Neural cell (in vitro differentiated cells): ENCODE data around the gene AQP5. TPM values are rescaled to one million over a fixed set of nuclear protein-coding genes. Genes with fewer than 3 reads are reported as not detected.

Experiments used
- H2AFZ ChIP-seq: fragments of 200-600, 300-800 bp; sonication (generic), shearing (Covaris generic); 2 replicates; pipeline ENCODE4 v1.6.0; 2014; ENCODE audit warnings: low read depth, mild to moderate bottlenecking, antibody characterized with exemption, low read length, moderate library complexity
- H3F3A ChIP-seq: fragments of 200-600 bp; shearing (Covaris generic); 2 replicates; pipeline ENCODE4 v1.6.1; 2016; ENCODE audit warnings: mild to moderate bottlenecking, moderate library complexity, mixed read lengths, antibody characterized with exemption, low read length; ENCODE audit not compliant: insufficient read depth, poor library complexity, severe bottlenecking
- H3K27ac ChIP-seq: fragments of 200-600, 300-800 bp; sonication (generic), shearing (Covaris generic); 2 replicates; pipeline ENCODE4 v1.5.1; 2014; ENCODE audit warnings: mild to moderate bottlenecking, low read length, moderate library complexity
- H3K27me3 ChIP-seq: fragments of 300-800, 200-600 bp; sonication (generic), shearing (Covaris generic); 2 replicates; pipeline ENCODE4 v1.6.0; 2014; ENCODE audit warnings: mild to moderate bottlenecking, low read depth, low read length, moderate library complexity; ENCODE audit not compliant: insufficient read depth
- H3K36me3 ChIP-seq: fragments of 300-800, 200-600 bp; sonication (generic), shearing (Covaris generic); 2 replicates; pipeline ENCODE4 v1.5.1; 2014; ENCODE audit warnings: mild to moderate bottlenecking, antibody characterized with exemption, low read length, moderate library complexity; ENCODE audit not compliant: insufficient read depth
- H3K4me2 ChIP-seq: fragments of 300-800, 200-600 bp; sonication (generic), shearing (Covaris generic); 2 replicates; pipeline ENCODE4 v1.6.0; 2014; ENCODE audit warnings: mild to moderate bottlenecking, low read length
- H3K4me3 ChIP-seq: fragments of 300-800, 200-600 bp; sonication (generic), shearing (Covaris generic); 2 replicates; pipeline ENCODE4 v1.5.1; 2014; ENCODE audit warnings: mild to moderate bottlenecking, low read length, moderate library complexity
- H3K79me2 ChIP-seq: fragments of 200-600 bp; shearing (Covaris generic); replicated peaks from 2 replicates; pipeline ENCODE4 v1.6.0; 2014; ENCODE audit warnings: mild to moderate bottlenecking, low read length, moderate library complexity; ENCODE audit not compliant: insufficient read depth
- H3K9ac ChIP-seq: fragments of 300-800, 200-600 bp; sonication (generic), shearing (Covaris generic); 2 replicates; pipeline ENCODE4 v1.6.1; 2016; ENCODE audit warnings: mild to moderate bottlenecking, low read length, mixed read lengths
- H3K9me2 ChIP-seq: fragments of 200-600 bp; shearing (Covaris generic); 2 replicates; pipeline ENCODE4 v1.6.1; 2016; ENCODE audit warnings: mild to moderate bottlenecking, low read length, mixed read lengths; ENCODE audit not compliant: insufficient read depth
- H3K9me3 ChIP-seq: fragments of 200-600, 300-800 bp; sonication (generic), shearing (Covaris generic); 2 replicates; pipeline ENCODE4 v1.6.1; 2016; ENCODE audit warnings: mild to moderate bottlenecking, mixed run types, low read length, moderate library complexity, mixed read lengths
- H4K20me1 ChIP-seq: fragments of 200-600 bp; shearing (Covaris generic); 2 replicates; pipeline ENCODE4 v1.6.1; 2016; ENCODE audit warnings: mild to moderate bottlenecking, mixed run types; ENCODE audit not compliant: insufficient read depth
- CTCF ChIP-seq: fragments of 450-650 bp; IDR thresholded peaks from 2 replicates; pipeline ENCODE4 v1.5.1; 2014; ENCODE audit warnings: antibody characterized with exemption, mild to moderate bottlenecking, moderate library complexity; ENCODE audit not compliant: poor library complexity, severe bottlenecking
- EP300 ChIP-seq: fragments of 450-650 bp; conservative IDR thresholded peaks from 2 replicates; pipeline ENCODE4 v1.6.1; 2014; ENCODE audit warnings: antibody characterized with exemption, mild to moderate bottlenecking, moderate library complexity; ENCODE audit not compliant: poor library complexity, severe bottlenecking
- EZH2 ChIP-seq: fragments of 200-600, 300-800 bp; shearing (Covaris generic), sonication (generic); IDR thresholded peaks from 2 replicates; pipeline ENCODE4 v1.6.1; 2014; ENCODE audit warnings: antibody characterized with exemption, low read length, borderline replicate concordance, mild to moderate bottlenecking; ENCODE audit not compliant: insufficient read depth, poor library complexity, severe bottlenecking
- MXI1 ChIP-seq: fragments of 450-650 bp; conservative IDR thresholded peaks from 2 replicates; pipeline ENCODE4 v1.6.1; 2014; ENCODE audit warnings: antibody characterized with exemption, mild to moderate bottlenecking; ENCODE audit not compliant: poor library complexity, severe bottlenecking
- POLR2AphosphoS5 ChIP-seq: IDR thresholded peaks from 2 replicates; pipeline ENCODE4 v1.6.1; 2012
- RAD21 ChIP-seq: fragments of 450-650 bp; conservative IDR thresholded peaks from 2 replicates; pipeline ENCODE4 v1.6.1; 2014; ENCODE audit warnings: antibody characterized with exemption, mild to moderate bottlenecking, moderate library complexity
- REST ChIP-seq: IDR thresholded peaks from 2 replicates; pipeline ENCODE4 v1.6.1; 2012; ENCODE audit warnings: borderline replicate concordance
- SMC3 ChIP-seq: fragments of 450-650 bp; conservative IDR thresholded peaks from 2 replicates; pipeline ENCODE4 v1.6.1; 2014; ENCODE audit warnings: antibody characterized with exemption, mild to moderate bottlenecking, moderate library complexity; ENCODE audit not compliant: poor library complexity
- TAF1 ChIP-seq: IDR thresholded peaks from 2 replicates; pipeline ENCODE4 v1.6.1; 2012; ENCODE audit warnings: low read depth
- polyA plus RNA-seq: library from polyadenylated mRNA; depleted of rRNA; stranded (reverse); fragments of >200 nt; gene quantifications from 2 replicates; pipeline ENCODE4 v1.2.3, GENCODE V29; 2014

The AQP5 gene
- polyA plus RNA-seq, 1 donor from 2014 or later: not detected

DNA sequence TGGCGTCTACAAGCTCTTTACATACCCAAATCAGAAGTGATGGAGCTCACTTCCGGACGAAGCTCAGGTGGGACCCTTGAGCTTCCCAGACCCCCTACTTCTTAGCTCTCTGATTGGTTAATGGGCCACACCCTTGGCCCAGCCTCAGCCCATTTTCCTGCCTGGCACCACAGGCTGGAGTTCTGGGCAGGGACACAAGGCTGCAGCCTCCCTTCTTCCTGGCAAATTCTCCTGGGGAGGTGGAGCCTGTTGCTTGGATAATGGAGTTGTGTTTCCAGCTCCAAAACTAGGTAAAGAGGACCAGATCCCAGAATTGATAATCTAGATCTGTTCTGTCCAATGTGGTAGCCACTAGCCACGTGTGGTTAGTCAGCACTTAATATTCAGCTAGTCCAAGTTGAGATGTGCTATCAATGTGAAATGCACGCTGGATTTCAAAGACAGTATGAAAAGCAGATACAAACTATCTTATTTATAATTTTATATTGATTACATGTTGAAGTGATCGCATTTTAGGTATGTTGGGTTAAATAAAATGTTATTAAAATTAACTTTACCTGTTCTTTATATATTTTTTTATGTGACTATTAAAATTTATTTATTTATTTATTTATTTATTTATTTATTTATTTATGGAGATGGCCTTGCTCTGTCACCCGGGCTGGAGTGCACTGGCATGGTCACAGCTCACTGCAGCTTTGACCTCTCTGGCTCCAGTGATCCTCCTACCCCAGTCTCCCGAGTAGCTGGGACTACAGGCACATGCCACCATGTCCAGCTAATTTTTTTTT lies 45.3 kb upstream of the AQP5 start:
- H2AFZ ChIP-seq: no peak overlapping the region
- no peak for TF ChIP-seq TAF1
- no peak for TF ChIP-seq EZH2
- no peak for TF ChIP-seq CTCF
- TF ChIP-seq SMC3: no peak
- no peak for TF ChIP-seq MXI1
- no peak for TF ChIP-seq RAD21
- no peak for TF ChIP-seq EP300
- TF ChIP-seq POLR2AphosphoS5: no peak
- no peak for TF ChIP-seq REST

GRCh38 chr12:49917166-49917787 lies 44.4 kb upstream of the AQP5 start:
- H3F3A ChIP-seq: no peaks in the 10 kb centered on the region
- H3K36me3 ChIP-seq: no peaks in the 10 kb centered on the region
- H3K4me3 ChIP-seq: no peak overlapping the region
- no peak overlapping the region for H3K27ac ChIP-seq
- H3K9me2 ChIP-seq: no peaks in the 10 kb centered on the region
- no peak overlapping the region for H3K9ac ChIP-seq
- H3K27me3 ChIP-seq: no peaks in the 10 kb centered on the region
- no peaks in the 10 kb centered on the region for H4K20me1 ChIP-seq
- H2AFZ ChIP-seq: no peak overlapping the region
- no peaks in the 10 kb centered on the region for H3K9me3 ChIP-seq
- no peak overlapping the region for H3K4me2 ChIP-seq
- TF ChIP-seq MXI1 (no peak), REST (no peak), RAD21 (no peak), EZH2 (no peak), EP300 (no peak), CTCF (no peak), POLR2AphosphoS5 (no peak), TAF1 (no peak), SMC3 (no peak)
- H3K79me2 ChIP-seq: no peaks in the 10 kb centered on the region

More for the DNA sequence above, 45.3 kb upstream of the AQP5 start:
- Histone ChIP-seq H3K27me3 (no peaks in the 10 kb centered on the region), H3K9ac (no peak overlapping the region), H3K27ac (no peak overlapping the region), H3K4me2 (no peak overlapping the region), H3K9me3 (no peaks in the 10 kb centered on the region), H3K79me2 (no peaks in the 10 kb centered on the region), H3K36me3 (no peaks in the 10 kb centered on the region), H4K20me1 (no peaks in the 10 kb centered on the region), H3K9me2 (no peaks in the 10 kb centered on the region), H3F3A (no peaks in the 10 kb centered on the region), H3K4me3 (no peak overlapping the region)
